ENCODE results near the gene RPTOR.

The RPTOR gene

DNA sequence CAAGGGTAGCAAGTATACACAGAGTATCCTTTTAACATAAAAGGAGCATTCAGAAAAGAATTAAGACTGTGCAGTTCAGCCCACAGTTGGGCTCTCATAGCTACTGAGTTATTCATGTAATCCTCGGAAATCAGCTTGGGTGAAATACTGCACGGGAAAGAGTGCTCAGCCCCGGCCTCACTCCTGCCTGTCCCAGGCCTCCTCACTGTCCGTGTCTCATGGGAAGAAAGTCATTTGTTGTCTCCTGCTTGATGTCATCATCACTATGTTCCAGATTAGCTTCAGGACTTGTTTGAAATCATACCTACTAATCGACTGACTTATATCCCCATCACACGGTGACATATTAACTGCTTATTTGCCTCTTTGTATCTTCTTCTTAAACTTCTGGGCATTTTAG is 223.8 kb downstream of the RPTOR start:
- DNase-seq, result no peak

DNA sequence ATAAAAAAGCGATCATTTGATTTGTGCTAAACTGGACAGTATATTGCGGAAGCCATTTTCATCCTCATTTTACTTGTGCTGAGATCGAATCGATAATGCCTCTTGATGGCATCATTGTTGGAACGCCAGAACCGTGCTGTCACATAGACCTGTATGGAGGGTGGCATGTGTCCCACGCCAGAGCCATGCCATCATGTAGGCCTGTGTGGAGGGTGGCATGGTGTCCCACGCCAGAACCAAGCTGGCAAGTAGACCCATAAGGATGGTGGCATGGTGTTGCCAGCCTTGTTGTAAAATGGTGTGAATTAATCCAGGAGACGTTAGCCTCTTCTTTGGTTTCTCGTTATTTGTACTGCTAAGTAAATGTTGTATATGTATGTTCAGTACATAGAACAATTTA is 224.3 kb downstream of the RPTOR start:
- no peak for DNase-seq

DNA sequence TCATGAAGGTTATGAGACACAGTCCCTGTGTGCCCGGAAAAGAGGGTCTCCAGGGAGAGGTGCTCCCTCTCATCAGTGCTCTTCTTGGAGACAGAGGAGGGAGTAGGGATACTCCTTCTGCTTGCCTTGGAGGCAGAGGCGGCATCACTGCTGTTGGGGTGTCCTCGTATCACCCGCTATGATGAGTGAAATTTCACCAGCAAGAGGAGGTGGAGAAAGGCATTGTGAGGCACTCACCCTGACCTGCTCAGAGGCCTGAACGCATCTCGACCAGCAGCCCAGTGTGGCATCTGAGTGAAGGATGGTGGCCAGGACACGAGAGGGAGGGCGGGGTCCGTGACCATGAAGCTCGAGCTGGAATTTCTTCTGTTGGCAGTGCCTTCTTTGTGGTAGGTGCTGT is 224.9 kb downstream of the RPTOR start:
- no peak for DNase-seq

DNA sequence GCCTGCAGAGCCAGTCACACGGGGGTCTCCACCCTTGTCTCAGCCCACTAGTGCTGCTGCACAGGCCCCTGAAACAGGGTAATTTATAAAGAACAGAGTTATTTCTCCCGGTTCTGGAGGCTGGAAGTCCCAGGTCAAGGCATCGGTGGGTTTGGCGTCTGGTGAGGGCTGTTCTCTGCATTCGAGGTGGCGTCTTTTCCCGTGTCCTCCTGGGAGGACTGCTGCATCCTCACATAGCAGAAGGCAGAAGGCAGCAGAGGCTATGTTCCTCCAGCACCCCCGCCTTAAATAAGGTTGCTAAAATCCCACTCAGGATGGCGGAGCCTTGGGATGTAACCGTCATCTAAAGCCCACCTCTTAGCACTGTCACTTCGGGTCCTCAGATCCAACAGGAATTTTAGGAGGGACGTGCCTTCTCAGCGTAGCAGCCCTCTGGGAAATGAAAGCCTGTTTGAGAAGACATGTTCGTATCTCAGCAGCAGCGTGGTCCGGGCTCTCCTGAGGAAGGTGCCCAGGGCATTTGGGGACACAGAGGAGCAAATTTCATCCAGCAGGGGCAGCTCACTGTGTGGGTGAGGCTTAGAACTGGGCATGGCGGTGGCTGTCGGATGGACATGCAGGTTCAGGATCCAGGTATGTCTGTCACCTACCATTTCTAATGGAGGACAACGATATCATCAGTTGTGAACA is 225.4 kb downstream of the RPTOR start:
- DNase-seq, result no peak

DNA sequence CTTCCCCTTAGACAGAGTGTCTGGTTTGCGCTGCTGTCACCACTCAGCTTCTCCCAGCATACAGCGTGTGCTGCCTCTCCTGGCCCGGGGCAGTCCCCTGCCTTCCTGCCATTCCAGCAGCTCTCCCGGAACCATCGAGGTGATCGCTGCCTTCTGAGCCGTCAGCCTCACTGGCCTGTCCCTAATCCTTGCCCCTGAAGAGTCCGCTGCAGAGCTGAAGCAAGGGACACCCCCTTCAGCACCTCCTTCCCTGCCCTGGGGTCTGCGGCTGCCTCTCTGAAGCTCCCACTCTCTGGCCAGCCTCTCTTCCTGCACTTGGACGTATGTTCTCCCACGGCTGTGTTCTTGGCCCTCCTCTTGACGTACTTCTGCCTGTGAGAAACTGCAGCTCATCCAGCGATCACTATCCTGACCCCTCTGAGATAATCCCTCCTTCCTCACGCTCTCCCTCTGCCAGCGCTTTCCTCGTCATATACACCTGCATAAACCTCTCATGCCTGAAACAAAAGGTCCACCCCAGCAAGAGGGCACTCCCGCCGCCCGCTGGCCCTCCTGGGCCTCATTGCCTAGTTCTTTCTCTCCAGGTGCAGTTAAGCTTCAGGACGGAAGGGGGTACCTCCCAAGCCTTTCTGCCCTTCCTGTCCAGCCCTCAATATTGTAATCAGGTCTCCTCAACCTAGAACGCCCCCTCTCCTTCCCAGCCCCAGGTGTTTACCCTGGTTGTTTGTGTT is 226.4 kb downstream of the RPTOR start:
- DNase-seq, result no peak

DNA sequence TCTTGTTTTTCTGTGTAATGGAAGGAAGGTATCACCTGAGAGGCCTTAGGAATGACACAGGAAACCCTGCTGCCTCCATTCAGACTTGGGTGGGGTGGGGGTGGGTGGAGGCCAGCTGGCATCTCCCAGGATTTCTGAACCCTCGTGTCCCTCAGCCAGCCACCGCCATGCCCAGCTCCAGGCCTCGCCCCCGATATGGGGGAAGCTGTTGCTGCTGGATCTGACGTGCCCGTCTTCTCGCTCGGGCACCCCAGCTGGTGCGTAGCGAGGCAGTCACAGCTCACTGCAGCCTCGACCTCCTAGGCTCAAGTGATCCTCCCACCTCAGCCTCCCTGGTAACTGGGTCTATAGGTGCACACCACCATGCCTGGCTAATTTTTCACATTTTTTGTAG is 227.0 kb downstream of the RPTOR start:
- no peak for DNase-seq

DNA sequence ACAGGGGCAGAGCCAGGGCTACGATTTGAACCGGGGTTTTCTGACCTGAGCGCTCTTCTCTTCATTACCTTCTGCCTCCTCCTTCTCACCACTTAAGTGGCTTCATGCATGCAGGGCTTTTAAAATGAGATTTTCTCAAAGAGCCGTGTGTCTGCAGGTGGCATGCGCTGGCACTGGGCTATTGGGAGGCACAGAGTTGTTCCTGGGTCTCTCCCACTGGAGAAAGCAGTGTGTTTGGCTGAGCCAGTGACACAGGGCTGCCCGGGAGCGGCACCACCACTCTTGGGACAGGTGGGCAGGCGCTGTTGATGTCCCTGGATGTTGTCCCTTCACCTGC is 228.2 kb downstream of the RPTOR start:
- DNase-seq, result no peak

DNA sequence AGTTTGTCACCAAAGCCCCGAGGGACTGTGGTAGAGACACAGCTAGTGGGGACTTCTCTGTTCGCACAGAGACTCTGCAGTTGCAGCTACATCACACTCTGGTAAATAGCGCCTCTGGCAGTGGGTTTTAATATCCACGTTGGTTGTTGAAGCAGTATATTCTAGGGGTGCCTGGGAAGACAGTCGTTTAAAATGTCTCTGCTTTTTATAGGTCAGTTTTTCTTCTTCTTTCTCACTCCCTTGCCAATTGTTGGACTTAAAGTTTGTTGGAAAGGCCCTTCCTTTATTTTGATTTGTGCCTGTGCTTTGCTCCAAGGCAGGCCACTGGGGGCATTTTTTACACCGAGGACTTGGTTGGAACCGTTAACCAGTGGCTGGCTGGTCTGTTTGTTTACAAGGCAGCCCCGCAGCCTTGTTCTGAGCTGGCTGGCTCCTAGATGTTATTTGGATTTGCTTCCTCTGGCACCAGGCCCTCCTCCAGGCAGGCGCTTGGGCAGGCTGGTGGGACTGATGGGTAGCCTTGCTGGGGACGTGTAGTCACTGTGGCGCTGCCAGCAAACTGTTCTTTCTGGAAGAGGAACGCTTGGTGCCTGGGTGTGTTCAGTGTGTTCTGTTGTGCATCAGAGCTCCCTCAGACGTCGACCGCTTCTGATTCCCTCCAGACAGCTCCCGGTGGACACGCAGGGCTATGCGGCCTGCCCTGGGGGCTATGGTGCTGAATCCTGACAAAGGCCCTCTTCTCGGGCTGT is 228.8 kb downstream of the RPTOR start:
- DNase-seq, result peak; percentile 26

DNA sequence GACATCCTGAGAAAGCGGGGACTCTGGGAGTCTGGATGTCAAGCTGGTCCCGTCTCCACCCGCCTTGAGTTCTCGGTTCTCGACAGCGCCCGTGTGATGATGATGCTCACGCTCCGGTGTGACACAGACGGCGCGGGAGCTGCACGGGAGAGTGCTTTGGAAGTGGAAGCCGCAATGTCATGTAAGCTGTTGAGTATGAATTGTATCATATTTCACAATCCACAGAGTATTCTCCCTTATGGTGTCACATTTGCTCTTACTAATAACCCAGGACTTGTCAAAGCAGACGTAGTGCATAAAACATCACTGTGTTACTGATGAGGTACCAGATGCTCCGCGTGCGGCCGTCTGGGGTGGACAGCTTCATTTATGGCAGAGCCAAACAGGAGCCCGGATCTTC is 229.5 kb downstream of the RPTOR start:
- DNase-seq, result no peak

DNA sequence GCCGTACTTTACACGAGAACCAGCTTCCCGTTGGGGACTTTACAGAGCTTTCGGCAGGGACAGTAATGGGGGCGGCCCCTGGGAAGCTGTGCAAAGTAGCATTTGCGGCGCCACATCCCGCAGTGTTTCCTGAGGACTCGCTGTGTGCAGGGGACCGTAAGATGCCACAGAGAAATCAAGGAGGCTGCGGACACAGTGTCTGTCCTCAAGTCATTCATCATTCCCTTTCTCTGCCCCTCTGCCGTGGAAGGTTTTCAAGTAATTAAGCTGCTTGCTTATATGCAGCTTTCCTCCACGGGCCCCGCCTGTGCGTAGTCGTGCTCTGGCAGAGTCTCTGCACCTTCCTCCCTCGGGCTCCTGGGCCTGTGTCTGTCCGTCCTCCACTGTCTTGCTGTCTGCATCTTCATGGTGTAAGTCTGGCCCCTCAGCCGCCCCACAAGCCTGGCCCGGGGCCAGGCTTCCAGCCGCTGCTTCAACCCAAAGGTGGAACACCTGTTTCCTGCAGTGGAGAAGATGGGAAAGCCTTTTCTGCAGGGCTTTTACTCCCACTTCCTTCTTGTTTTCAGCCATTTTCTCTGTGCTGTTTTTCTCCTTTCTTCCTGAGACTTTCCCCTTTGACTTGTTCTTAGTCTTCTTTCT is 230.1 kb downstream of the RPTOR start:
- peak; percentile 50 for DNase-seq

DNA sequence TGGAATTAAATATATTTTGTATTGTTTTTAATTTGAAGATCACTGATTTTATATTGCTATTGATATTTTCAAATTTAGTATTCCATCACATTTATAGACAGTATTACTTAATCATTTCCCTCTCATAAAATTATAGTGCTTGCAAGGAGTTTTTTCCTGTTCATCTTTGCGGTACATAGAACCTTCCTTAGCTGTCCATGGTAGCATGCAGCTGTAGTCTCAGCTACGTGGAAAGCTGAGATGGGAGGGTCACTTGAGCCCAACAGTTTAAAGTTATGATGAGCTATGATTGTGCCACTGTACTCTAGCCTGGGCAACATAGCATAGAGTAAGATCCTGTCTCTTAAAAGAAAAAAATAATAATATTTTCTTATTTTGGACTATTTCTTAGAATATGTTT is 231.2 kb downstream of the RPTOR start:
- no peak for DNase-seq

DNA sequence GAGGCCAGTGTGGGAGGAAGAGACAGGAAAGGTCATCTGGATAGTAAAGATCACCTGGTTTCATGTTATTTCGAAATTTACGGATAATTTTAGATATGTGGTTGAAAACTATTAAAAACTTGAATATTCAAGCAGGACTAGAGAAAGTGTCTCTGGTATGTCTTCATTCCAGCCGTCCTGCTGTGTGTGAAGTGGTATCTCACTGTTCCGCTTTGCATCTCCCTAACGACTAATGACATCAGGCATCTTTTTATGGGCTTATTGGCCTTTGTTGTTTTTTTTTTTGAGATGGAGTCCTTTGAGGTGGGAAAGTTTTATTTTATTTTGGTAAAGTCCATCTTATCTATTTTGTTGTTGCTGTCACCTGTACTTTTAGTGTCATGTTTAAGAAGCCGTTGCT is 232.6 kb downstream of the RPTOR start:
- no peak for DNase-seq

DNA sequence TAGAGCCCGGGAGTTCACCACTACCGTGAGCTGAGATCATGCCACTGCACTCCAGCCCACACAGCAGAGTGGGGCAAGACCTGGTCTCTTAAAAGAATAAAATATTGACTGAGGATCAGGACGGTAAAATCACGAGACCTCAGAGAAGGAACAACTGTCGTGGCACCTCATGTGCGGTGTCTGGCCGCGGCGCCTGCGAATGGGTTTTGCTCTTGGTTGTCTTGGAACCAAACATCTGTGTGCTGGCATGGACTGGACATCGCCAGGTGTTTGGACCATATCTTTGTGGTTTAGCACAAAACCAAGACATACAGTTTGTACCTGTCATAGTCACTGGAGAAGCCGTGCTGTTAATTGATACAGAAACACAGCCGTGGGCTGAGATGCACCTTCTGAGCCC is 234.1 kb downstream of the RPTOR start:
- DNase-seq, result no peak

DNA sequence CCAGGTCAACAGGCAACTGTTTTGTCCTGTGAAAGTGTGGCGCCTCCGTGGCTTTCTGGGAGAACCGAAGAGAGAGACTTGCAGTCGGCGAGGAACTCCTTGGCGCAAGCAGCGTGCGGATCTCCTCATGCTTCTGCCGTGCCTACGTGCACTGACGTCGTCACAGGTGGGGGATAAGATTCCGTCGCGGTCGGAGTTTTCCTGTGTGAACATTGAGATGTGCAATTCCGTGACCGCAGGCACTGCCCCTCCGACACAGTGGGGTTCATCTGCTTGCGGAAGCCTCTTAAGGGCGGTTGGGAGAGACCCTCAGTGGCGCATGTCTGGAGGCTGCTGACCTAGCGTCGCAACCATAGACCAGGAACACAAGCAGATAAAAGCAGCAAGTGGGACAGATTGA is 234.7 kb downstream of the RPTOR start:
- DNase-seq, result no peak

DNA sequence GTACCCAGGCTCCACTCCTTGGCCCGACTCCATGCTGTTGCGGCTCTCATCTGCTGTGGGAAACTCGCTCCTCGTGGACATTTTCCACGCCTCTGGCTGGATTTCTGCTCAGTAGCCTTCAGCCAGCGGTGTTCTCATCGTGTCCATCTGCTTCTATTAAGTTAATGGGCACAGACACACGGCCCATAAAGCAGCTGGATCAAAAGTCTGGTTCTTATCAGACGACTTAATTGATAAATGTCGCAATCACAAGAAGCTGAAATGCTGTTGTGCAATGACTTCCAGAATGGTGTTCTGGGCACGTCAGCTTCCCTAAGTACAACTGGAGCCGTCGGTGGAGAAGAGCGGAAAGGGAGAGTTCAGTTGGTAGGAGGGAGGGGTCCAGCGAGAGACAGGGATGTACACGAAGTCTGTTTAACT is 235.3 kb downstream of the RPTOR start:
- DNase-seq, result no peak

DNA sequence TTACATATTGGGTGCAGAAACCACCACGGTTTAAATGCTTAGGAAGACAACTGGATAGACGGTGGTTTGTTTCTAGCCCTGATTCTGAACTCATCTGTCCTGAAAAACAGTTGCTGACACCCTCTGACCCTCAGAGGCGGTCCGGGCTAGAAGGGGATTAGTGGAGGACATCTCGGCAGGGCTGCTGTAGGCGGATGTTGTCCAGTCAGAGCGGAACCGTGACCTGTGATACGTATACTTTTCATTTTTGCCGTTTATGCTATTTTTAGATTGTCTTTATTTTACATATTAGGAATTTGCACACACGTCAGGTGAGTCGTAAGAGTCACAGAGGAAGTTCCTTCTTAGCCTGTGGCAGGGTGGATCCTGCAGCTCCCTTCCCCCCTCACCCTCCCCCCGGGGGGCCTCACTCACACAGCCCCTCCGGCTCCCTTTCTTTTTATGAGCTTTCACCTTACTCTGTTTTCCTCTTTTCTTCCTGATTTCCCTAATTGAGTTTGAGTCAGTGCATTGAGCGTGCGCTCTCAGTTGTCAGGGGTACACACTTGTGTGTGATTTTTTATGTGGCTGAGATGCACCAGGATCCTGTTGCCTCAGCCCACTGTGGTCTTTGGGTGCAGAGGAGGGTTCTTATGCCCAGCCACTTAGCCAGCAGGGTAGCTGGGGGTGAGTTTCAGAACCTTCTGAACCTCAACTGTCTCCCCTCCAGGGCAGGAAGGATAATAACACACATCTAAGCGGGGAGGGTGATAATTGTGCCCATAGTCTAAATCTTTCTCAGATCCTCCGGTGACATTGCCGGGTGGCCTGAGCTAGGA is 236.0 kb downstream of the RPTOR start:
- no peak for DNase-seq

DNA sequence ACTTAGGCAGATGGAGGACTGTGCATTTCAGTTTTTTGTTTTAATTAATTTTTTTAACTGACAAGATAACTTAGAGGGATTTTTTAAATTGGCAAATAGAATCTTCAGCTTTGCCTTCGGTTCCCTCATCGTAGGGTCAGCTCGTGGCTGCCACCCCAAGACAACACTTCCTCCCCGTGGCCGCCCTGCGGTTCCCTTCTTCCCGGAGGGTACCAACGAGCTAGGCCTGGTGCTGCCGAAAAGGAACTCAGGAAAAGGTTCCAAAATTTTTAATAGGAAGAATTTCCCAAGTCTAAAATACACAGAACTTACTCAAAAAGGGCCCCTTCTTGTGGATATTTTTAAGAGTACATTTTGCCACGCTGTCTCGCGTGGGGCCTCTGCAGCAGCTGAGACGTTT is 236.6 kb downstream of the RPTOR start:
- DNase-seq, result no peak

DNA sequence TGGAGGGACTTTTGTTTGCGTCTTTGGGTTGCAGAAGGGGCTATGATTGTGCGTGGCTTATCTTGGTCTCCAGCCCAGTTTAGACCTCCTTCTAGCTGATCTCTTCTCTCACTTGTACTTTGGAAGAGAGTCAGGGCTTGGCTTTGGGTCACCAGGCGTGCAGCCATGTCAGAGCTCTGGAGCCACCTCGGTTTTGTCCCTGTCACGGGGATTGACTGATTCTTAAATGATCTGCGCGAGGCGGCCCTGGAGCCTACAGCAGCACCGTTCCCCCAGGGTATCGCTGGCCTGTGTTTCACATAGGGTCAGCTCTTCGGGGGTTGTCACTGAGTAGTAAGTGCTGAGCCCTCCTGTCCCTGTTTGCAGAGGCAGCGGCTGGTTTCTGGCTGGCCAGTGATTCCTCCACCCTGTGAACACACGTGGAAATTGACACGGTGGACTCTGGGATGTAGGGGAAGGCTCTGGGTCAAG is 237.2 kb downstream of the RPTOR start:
- DNase-seq, result no peak

DNA sequence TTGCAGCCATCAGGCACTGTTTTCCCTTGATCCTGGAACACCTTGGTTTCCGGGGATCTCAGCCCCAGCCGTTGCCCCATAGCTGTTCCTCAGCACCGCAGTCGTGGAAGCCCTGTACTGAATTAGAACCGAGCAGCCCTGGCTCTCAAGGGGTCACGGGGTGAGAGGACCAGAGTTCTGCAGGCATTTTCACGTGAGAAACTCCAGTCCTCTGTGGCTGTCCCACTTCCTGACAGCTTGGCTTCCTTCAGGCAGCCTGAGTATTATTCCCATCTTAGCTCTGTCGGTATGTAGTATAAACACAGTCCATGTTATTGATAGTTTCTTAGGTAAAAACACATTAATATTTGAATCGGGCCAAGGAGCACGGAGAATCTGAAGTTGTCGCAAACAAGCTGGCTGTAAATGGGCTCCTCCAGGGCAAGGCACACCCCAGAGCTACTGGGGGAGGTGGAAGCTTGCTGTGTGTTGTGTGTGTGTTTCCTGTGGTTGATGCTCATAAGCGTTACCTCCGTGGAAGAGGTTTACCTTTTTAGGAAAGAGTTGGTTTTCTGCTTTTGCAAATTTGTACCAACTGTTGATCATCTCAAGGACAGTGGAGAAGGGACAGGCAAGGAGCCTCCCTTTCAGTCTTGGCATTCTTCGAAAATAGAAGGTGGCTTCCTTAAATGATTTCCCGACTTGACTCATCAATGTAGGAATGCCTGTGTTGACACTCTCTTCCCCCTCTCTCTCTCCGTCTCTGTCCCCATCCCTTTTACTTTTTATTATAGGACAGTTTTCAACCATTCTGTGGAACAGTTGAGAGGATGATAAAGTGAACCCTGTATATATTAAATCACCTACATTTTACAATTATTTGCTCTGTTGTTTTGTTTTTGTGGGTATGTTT is 238.1 kb downstream of the RPTOR start:
- DNase-seq, result no peak

DNA sequence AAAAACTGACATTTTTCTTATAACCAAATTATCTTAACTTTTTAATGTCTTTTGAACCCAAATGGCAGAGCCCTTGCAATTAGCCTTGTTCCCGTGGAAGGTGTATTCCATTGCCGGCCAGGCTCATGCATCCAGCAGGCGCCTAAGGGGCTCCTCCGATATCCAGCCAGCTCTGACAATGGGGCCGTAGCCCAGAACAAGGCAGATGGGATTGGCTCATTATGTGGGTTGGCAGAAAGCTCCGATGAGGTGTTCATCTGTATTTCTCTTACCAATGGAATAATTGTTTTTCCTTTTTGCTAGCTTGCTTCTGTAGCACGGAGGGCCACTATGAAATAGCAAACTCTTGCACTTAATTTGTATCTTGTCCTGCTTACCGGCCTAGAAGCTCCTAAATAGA is 238.8 kb downstream of the RPTOR start:
- DNase-seq, result no peak

DNA sequence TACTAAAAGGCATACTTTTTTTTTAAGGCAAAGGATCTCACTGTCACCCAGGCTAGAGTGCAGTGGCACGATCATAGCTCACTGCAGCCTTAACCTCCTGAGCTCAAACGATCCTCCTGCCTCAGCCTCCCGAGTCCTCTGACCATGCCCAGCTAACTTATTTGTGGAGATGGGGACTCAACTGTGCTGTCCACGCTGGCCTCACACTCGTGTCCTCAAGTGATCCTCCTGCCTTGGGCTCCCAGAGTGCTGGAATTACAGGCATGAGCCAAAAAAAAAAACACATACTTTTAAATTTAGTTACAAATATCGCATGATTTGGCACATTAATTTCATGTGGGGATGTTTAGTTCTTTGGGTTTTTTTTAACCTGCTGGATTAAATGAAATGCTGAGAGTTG is 239.3 kb downstream of the RPTOR start:
- DNase-seq, result no peak
